ENCODE data around the gene RERE. TPM values are rescaled to one million over a fixed set of nuclear protein-coding genes. Genes with fewer than 3 reads are reported as not detected.

The RERE gene
- total RNA-seq, 1 donor, result 55.0 TPM

DNA sequence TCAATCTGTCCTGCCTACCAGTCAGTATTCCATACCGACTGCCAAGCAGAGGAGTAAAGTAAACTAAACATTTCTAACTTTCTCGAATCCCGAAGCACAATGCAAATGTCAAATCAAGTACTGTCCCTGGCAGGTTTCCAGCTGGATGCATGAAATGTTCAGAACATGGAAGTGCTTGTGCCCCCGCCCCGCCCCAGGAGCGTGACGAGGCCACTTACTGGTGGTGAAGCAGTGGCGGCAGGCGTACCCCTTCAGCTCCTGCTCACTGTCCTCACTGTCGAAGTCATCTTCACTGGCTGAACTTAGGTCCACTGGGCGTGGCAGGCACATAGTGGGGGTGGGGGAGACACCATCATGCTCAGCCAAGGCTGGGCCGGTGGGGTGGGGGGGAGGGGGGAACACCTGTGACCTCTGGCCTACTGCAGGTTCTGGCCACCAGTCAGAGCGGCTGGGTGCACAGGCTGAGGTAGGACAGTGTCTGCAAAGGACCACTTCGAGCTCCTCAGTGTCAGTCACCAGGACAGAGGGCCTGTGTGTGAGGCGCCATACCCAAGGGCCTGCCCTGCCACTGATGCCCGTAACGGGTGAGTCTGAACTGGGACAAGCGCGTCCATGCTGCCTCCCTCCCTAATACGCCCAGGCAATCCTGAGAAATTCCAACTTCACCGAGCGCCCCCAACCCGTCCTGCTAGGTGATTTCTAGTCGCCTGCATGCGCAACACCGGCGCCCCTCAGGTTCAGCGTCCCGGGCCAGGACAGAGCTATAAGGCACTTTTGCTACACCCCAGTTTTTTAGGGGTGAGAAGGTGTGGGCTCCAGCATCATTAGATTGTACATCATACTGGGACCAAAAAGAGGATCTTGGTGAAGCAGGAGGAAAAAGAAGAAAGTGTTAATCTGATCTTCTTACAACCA lies 452.7 kb downstream of the RERE start:
- Histone ChIP-seq H2AFZ (ENCODE audit: low read length) (no peak overlapping the region), H3K79me2 (ENCODE audit: insufficient read depth, low read length) (peaks cover 64% of the 10 kb centered on the region), H3K4me3 (ENCODE audit: insufficient read depth, low read length) (no peak overlapping the region), H3K4me1 (ENCODE audit: insufficient read depth, low read length) (no peaks in the 10 kb centered on the region), H3K9me3 (ENCODE audit: low read depth, low read length) (no peaks in the 10 kb centered on the region), H3K36me3 (ENCODE audit: insufficient read depth, low read length) (peaks cover 46% of the 10 kb centered on the region), H3K27ac (ENCODE audit: low read depth, low read length) (no peak overlapping the region), H3K27me3 (ENCODE audit: insufficient read depth, low read length) (no peaks in the 10 kb centered on the region), H4K20me1 (ENCODE audit: insufficient read depth, low read length) (peaks cover 13% of the 10 kb centered on the region), H3K4me2 (ENCODE audit: insufficient read depth, low read length) (no peak overlapping the region)
- TF ChIP-seq, protein P1, sequence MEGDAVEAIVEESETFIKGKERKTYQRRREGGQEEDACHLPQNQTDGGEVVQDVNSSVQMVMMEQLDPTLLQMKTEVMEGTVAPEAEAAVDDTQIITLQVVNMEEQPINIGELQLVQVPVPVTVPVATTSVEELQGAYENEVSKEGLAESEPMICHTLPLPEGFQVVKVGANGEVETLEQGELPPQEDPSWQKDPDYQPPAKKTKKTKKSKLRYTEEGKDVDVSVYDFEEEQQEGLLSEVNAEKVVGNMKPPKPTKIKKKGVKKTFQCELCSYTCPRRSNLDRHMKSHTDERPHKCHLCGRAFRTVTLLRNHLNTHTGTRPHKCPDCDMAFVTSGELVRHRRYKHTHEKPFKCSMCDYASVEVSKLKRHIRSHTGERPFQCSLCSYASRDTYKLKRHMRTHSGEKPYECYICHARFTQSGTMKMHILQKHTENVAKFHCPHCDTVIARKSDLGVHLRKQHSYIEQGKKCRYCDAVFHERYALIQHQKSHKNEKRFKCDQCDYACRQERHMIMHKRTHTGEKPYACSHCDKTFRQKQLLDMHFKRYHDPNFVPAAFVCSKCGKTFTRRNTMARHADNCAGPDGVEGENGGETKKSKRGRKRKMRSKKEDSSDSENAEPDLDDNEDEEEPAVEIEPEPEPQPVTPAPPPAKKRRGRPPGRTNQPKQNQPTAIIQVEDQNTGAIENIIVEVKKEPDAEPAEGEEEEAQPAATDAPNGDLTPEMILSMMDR (IDR thresholded peaks at IDR 0.05; ENCODE audit: extremely low read depth, low read depth, low read length), result no peak
- DNase-seq (ENCODE audit: insufficient read length, low spot score, missing footprints), result peak; percentile 70

DNA sequence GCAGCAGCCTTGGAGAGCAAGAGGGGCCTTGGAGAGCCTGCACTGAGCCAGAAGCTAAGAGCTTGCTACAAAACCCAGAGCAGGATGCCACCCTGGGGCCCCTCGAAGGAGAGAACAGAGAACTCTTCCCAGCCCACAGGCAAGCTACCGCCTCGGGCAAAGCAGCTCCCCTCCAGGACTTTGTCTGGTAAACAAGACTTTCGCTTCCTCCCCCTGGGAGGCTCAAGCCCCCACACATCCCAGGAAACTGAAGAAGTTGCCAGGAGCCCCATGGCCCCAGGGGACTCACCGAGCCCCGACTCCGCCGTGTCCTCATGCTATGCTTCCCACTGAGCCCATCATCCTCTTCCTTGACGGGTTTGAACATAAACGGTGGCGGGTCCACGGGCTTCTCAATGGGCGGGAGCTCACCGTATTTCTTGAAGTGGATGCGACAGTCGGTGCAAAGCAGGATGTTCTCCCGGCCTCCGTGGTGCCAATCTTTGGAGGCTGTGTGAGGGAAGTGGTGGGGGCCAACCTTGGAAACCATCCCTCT lies 453.6 kb downstream of the RERE start:
- no peak overlapping the region for H3K4me3 ChIP-seq (ENCODE audit: insufficient read depth, low read length)
- TF ChIP-seq, protein P1 (IDR thresholded peaks at IDR 0.05; ENCODE audit: extremely low read depth, low read depth, low read length), result no peak
- H3K27me3 ChIP-seq (ENCODE audit: insufficient read depth, low read length), result no peaks in the 10 kb centered on the region
- H3K4me2 ChIP-seq (ENCODE audit: insufficient read depth, low read length), result no peak overlapping the region
- no peak for DNase-seq (ENCODE audit: insufficient read length, low spot score, missing footprints)
- H3K4me1 ChIP-seq (ENCODE audit: insufficient read depth, low read length), result no peaks in the 10 kb centered on the region
- peaks cover 13% of the 10 kb centered on the region for H4K20me1 ChIP-seq (ENCODE audit: insufficient read depth, low read length)
- no peaks in the 10 kb centered on the region for H3K9me3 ChIP-seq (ENCODE audit: low read depth, low read length)
- peaks cover 56% of the 10 kb centered on the region for H3K79me2 ChIP-seq (ENCODE audit: insufficient read depth, low read length)
- H2AFZ ChIP-seq (ENCODE audit: low read length), result no peak overlapping the region
- no peak overlapping the region for H3K27ac ChIP-seq (ENCODE audit: low read depth, low read length)
- peaks cover 52% of the 10 kb centered on the region for H3K36me3 ChIP-seq (ENCODE audit: insufficient read depth, low read length)

DNA sequence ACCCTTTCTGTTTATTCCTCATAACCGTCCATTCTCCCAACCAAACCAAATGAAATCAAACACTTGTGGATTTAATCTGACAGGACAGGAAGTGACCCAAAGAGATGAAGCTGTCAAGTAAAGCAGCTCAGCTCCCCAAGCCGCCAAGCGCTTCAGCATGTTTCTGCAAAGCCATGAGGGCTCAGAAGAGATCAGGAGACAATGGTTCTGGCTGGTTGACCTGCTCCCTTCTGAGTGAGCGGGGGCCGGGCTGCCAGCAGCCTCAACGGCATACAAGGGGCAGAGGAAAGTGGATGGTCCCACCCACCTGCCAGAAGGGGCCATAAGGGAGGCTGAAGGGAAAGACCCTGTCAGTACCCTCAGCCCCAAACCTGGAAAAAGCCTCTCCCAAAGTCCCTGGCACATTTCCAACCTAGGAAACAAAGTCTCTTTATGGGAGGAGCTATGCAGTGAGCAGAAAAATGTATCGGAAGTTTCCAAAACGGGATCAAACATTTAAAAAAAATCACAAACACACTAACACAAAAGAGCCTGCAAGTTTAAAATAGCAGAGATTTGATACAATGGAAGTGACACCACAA lies 454.2 kb downstream of the RERE start:
- Histone ChIP-seq H3K79me2 (ENCODE audit: insufficient read depth, low read length) (peaks cover 51% of the 10 kb centered on the region), H3K36me3 (ENCODE audit: insufficient read depth, low read length) (peaks cover 58% of the 10 kb centered on the region), H3K27ac (ENCODE audit: low read depth, low read length) (no peak overlapping the region), H3K4me2 (ENCODE audit: insufficient read depth, low read length) (no peak overlapping the region), H4K20me1 (ENCODE audit: insufficient read depth, low read length) (peaks cover 13% of the 10 kb centered on the region), H3K27me3 (ENCODE audit: insufficient read depth, low read length) (no peaks in the 10 kb centered on the region), H3K4me1 (ENCODE audit: insufficient read depth, low read length) (no peaks in the 10 kb centered on the region), H2AFZ (ENCODE audit: low read length) (no peak overlapping the region), H3K4me3 (ENCODE audit: insufficient read depth, low read length) (no peak overlapping the region), H3K9me3 (ENCODE audit: low read depth, low read length) (no peaks in the 10 kb centered on the region)
- TF ChIP-seq, protein P1 (IDR thresholded peaks at IDR 0.05; ENCODE audit: extremely low read depth, low read depth, low read length), result no peak
- DNase-seq (ENCODE audit: insufficient read length, low spot score, missing footprints), result peak; percentile 71

DNA sequence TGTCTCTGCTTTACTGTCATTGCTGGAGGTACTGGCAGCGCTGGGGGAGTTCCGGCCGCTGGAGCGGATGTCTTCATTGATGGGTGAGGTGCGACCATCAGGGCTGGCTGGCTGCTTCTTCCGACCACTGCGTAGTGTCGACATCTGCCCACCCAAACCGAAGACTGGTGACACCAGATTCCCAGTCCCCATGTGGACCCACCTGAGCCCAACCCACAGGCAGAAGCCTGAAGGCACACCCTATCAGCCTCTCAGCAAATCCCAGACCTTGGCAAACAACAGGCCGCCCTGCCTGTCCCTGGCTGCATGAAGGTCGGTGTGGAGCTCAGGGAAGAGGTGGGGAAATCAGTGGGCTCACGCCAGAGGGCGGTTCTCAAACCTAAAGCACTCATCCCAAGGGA lies 454.7 kb downstream of the RERE start:
- TF ChIP-seq, protein P1 (IDR thresholded peaks at IDR 0.05; ENCODE audit: extremely low read depth, low read depth, low read length), result no peak
- peaks cover 64% of the 10 kb centered on the region for H3K36me3 ChIP-seq (ENCODE audit: insufficient read depth, low read length)

More for the DNA sequence above, 454.7 kb downstream of the RERE start:
- no peaks in the 10 kb centered on the region for H3K27me3 ChIP-seq (ENCODE audit: insufficient read depth, low read length)
- no peak overlapping the region for H3K4me2 ChIP-seq (ENCODE audit: insufficient read depth, low read length)
- H3K4me3 ChIP-seq (ENCODE audit: insufficient read depth, low read length), result no peak overlapping the region
- peaks cover 13% of the 10 kb centered on the region for H4K20me1 ChIP-seq (ENCODE audit: insufficient read depth, low read length)
- no peaks in the 10 kb centered on the region for H3K4me1 ChIP-seq (ENCODE audit: insufficient read depth, low read length)
- H3K9me3 ChIP-seq (ENCODE audit: low read depth, low read length), result no peaks in the 10 kb centered on the region
- DNase-seq (ENCODE audit: insufficient read length, low spot score, missing footprints), result peak; percentile 42
- peaks cover 50% of the 10 kb centered on the region for H3K79me2 ChIP-seq (ENCODE audit: insufficient read depth, low read length)
- no peak overlapping the region for H2AFZ ChIP-seq (ENCODE audit: low read length)
- no peak overlapping the region for H3K27ac ChIP-seq (ENCODE audit: low read depth, low read length)

All from osteoblast (primary cell).